LNCAP (cell line): Measurements from ENCODE around the gene PIK3R6.

ENCODE experiments used
- CTCF ChIP-seq: fragments of 450-650 bp; IDR thresholded peaks from 2 replicates; pipeline ENCODE4 v1.5.1; 2017; ENCODE audit warnings: mild to moderate bottlenecking

Gene PIK3R6

GRCh38 chr17:8836821-8837562 lies 30.5 kb downstream of the PIK3R6 start:
- TF ChIP-seq CTCF = no peak

- TF ChIP-seq CTCF = no peak
Measured at GRCh38 chr17:8835631-8836364, 31.7 kb downstream of the PIK3R6 start.

- no peak for TF ChIP-seq CTCF
Measured at GRCh38 chr17:8835106-8835505, 32.4 kb downstream of the PIK3R6 start.

DNA sequence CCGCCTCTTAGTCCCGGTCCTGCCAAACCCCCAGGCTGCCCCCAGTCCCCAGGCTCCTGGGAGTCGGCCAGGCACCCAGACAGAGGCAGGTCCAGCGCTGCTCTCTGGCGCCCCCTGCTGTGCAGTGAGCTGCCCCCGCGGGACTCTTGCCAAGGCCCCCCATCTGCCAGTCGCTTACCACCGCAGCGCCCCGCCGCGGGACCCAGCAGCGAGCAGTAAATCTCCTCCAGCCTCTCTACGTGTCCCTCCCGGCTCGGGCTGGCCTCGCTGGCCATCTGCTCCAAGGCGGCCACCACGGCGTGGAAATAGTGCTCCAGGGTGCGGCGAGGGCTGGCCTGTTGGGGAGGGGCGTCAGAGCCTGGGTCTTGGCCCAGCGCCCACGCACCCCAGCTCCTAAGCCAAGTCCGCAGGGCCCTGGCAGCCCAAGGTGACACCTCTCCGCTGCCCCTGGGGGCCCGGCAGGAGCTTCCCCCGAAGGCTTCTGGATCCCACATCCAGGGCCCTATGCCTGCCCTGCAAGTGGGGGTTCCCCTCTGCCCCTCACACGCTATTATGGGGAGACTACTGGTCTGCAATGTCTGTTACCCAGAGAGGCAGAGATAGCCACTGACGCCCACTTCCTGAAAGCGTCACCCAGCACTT lies 34.6 kb downstream of the PIK3R6 start:
- TF ChIP-seq CTCF = peak; percentile 74

GRCh38 chr17:8831234-8831849 lies 36.1 kb downstream of the PIK3R6 start:
- TF ChIP-seq CTCF = no peak

DNA sequence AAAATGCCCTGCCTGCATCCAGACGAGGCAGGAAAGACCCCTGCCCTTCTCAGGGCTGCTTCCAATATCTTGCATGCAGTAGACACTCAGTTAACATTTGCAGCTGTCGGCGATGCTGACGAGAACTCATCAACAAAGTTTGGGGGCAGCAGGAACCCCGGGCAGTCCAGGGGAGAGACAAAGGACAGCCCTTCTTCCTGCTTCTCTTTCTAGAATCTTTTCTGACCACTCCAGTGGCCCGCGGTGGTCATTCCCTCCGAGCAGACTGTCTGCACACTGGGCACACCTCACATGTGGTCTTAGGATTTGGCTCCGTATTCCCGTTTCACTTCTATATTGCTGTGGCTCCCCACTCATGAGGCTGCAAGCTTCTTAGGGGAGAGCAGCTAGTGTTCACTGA lies 37.3 kb downstream of the PIK3R6 start:
- TF ChIP-seq CTCF = no peak
